HG03342 (cell line): ENCODE results near the gene DUSP22.

Source experiments
- ATAC-seq: cut with Tn5 transposase; IDR thresholded peaks from one replicate; pipeline ENCODE4 v1.9.1; 2021; ENCODE audit warnings: mild to moderate bottlenecking, moderate library complexity; ENCODE audit not compliant: unreplicated experiment

DUSP22 gene

DNA sequence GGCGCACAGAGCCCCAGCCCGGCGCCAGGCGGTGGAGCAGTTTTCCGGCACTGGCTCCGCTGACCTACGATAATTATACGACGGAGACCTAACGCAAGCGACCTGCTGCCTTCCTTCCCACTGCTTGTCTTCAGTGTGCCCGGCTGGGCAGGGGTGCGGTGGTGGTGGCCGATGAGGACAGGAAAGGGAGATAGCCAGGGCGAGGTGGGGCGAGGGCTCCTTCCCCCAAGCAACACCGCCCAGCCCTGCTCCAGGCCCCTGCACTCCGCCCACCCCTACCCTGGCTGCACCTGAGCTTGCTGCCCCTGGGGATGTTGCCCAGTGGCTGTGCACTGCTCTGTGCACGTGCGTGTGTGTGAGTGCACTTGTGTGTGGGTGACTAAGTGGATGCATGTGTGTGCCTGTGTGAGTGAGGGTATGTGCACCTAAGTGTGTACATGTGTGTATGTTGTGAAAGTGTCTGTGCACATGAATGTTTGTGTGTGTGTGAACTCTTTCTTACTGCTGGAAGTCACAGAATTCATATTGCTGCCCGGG is 56.6 kb downstream of the DUSP22 start:
- ATAC-seq, result no peak

DNA sequence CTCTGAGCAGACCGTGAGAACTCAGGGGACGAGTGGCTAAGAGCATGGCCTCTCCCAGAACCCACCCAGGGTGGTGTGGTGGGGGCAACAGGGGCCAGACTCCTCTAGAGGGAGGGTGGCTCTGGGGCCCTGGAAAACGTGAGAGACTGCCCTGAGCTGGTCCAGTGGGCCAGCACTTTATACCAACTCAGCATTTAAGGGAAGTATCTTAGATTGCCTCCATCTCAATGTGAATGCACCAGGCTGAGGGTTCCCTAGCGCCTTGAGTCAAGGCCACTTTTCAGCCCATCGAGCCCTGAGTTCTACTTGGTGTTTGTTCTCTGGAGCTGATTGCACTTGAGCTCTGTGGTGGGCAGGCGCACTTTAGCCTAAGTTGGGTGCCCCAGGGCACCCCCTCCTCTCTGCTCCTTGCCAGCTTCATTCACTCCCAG is 57.2 kb downstream of the DUSP22 start:
- ATAC-seq, result no peak

GRCh38 chr6:350371-350770 is 58.1 kb downstream of the DUSP22 start:
- no peak for ATAC-seq

GRCh38 chr6:351011-351866 is 59.0 kb downstream of the DUSP22 start:
- no peak for ATAC-seq

DNA sequence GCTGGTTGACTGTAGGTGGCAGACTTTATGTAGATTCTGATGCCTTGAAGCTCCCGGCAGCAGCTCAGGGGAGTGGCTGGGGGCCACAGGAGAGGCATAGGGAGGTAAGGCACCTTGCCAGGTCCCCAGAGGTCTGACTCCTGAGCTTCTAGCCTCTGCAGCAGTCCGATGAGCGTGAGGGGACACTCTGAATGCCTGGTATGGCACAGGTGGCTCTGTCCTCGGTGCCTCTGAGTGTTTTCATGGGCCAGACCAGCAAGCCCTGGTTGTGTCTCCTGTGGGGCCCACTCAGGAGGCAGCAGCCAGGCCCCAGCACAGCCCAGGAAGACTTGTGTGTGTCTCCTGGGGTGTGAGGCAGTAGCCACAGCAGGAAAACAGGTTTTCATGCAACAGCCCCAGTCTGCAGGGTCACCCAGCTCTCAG is 59.6 kb downstream of the DUSP22 start:
- no peak for ATAC-seq

DNA sequence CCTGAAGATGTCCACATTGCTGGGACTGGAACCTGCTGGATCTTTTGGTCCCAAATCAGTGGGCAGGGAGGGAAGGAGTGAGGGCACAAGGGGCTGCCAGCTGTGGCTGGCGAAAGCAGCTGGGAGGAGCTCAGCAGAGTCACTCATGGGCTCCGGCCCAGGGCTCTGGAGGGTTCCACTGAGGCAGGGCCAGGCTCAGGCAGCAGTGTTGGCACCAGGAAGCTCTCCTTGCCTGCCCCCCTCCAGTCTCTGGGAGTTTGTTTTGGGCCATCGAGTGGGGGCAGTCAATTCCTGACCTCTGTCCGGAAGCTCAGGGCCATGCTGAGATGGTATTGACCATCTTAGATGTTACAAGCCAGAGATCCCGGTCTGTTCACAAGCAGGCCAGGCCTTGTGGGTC is 60.2 kb downstream of the DUSP22 start:
- no peak for ATAC-seq

DNA sequence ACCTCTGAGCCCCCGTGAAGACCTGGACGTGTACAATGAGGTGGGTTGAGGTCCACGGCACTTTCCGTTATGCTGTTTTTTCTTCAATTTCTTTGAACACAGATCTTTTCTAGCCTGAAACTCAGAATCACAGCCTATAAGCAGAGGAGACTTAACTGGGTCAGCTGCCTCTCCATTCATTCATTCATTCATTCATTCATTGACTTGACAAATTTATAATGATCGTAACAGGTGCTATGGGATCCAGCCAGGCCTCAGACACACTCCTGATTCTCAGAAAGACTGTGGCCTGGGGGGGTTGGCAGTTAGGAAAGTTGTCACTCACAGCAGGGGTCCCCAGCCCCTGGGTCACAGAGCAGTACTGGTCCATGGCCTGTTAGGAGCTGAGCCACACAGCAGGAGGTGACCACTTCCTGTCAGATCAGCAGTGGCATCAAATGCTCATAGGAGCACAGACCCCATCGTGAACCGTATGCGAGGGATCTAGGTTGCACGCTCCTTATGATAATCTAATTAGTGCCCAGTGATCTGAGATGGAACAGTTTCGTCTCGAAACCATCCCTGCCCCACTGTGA is 60.7 kb downstream of the DUSP22 start:
- no peak for ATAC-seq

DNA sequence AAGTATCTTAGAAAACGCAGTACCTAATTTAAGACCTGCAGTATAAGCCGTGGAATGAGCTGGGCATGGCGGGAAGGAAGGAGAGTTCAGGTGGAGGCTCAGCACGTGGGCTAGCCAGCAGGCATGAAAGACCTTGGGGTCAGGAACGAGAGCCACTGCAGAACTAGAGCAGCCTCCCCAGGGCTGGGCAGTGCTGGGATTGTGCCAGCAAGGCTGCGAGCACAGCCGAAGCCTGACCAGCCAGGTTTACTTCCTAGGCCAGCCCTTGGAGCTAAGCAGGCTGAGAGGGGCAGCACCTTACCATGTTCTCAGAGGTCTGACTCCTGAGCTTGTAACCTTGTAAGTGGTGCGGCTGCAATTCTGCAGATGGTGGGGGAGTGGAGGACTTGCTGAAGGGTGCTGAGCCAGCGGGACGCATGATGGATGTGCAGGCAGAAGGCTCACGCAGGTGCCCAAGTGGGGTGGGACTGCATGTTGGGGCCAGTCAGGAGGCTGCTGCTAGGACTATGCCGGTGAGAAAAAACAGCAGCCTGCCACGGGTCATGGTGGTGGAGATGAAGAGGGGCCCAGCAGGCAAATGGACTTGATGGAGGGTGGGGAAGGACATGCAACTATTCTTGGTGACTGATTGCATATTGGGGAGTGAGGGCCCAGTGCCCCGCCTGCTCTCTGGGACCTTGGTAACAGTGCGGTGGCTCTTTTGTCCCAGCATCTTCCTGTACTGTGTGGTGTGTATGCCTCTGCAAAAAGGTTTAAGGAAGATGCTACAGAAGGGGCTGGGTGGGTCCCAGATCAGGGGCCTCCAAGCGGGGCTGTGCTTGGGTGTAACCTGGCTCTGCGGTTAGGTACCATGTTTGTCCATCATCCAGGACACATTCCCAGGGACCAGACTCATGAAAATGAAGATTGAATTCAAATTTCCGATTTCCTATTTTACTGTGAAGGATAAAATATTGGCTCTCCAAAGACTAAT is 61.6 kb downstream of the DUSP22 start:
- no peak for ATAC-seq

DNA sequence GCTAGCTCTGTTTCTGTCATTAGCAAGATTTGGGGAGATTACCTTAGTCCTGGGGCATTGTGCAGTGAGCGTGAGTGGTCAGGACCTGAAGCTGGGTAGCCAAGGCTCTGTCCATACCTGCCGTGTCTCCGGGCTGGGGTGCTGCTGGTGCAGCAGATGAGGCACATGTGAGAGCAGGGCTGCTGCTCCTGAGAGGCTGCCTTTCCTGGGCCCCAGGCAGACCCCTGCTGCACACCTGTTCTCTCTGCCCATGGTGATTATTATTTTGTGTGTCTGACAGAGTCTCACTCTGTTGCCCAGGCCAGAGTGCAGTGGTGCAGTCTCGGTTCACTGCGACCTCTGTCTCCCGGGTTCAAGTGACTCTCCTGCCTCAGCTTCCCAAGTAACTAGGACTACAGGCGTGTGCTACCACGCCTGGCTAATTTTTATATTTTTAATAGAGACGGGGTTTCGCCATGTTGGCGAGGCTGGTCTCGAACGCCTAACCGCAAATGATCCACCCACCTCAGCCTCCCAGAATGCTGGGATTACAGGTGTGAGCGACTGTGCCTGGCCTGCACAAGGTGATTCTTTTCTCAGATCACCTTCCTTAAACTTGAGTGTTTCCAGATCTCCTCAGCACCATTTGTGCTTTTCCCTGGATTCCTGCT is 62.5 kb downstream of the DUSP22 start:
- ATAC-seq, result no peak

DNA sequence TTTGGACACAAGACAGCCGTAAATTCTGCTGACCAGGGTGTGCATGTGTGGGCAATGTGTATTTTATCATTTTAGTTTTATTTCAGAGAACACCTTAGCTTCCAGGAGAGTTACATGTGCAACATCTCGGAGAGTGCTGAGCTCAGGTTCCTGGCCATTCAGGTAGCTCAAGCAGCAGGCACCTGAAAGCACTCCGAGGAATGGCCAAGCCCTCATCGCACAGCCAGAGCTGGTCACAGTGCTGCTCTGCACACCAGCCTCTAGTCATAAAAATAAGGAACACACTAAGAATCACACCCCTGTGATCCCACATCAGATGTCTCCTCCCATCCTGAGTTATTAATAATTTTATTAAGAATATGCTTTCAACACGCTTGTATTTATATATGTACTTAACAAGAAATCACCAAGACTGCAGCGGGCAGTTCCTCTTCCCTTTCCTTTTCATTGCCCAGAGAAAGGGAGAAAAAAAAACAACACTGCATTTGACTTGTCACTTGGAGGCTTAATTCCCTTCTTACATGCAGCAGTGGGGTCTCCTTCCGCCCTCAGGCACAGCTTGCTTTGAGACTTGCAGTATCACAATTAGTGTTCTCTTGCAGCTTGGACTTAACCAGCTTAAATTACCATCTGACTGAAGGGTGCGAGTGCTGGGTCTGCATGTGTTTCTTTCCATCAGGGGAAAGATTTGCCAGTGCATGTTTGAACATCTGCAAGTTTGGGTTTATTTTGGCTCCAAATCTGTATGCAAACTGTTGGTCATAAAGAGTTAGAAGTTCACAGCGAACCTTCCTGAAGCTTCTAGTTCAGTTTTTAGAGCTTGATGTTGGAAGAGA is 63.3 kb downstream of the DUSP22 start:
- no peak for ATAC-seq

DNA sequence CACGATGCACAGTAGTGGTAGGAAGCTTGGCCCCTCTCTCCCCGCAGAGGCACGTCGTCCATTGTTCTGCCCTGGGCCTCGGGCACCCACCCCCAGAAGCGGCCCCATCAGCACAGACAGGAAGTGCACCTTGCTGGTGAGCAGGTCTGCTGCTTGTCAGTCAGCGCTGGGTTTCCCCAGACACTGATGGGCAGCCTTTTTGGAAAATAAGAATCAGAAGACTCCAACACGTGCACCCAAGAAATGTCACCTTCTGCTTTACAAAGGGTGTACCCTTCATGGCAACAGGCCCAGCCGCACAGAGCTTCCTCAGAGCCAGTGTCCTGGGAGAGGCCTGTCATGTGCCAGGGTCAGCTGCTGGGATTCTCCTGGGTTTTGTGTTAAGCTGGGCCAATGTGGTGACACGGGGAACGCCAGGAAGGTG is 64.6 kb downstream of the DUSP22 start:
- ATAC-seq, result peak; percentile 44

DNA sequence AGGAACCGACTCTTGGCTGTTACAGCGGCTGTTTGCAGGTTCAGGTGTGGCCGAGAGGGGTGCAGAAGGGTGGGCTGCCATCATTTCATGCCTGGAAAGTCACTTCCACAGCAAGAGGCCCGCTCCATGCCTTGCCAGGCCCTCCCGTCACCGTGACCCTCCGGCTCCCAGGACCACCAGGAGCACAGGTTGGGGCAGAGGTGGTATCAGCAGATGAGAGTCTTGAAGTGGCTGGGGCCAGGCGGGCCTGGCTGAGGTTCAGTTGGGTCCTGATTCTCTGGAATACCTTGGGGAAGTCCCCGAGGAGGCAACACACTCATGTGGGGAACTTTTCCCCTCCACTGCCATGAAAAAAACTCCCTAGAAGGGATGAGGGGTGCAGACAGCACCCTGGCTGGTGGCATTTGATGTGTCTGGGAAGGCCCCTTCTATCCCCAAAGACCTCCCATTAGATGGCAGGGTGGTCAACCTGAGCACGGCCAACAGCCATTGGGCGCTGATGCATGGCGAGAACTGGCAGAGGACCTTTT is 65.0 kb downstream of the DUSP22 start:
- no peak for ATAC-seq

DNA sequence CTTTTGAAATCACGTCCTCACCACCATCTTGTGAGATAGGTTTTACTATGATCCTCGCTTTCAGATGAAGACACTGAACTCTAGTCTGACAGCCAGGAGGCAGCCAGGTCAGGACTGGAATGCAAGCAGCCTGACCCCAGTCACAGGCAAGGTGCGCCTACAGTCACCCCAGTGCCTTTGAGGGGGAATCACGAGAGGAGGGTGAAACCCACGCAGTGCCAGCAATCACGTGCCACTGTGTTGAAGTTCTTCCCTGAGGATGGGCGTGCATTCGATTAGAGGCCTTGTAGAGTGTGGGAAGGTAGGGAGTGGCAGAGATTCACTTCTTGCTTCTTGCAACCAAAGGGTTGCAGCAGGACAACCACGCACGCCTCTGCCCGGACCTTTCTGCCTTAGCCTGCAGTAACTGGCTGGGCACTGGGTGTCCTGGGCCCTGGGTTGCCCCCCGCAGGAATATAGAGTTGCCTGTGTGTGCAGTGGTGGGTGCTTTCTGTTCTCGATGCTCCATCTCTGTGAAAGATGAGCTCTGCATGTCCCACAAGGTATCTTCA is 65.6 kb downstream of the DUSP22 start:
- no peak for ATAC-seq

GRCh38 chr6:358432-358831 is 66.1 kb downstream of the DUSP22 start:
- ATAC-seq, result no peak

- no peak for ATAC-seq
These were observed 66.6 kb downstream of the DUSP22 start for GRCh38 chr6:358847-359246.

DNA sequence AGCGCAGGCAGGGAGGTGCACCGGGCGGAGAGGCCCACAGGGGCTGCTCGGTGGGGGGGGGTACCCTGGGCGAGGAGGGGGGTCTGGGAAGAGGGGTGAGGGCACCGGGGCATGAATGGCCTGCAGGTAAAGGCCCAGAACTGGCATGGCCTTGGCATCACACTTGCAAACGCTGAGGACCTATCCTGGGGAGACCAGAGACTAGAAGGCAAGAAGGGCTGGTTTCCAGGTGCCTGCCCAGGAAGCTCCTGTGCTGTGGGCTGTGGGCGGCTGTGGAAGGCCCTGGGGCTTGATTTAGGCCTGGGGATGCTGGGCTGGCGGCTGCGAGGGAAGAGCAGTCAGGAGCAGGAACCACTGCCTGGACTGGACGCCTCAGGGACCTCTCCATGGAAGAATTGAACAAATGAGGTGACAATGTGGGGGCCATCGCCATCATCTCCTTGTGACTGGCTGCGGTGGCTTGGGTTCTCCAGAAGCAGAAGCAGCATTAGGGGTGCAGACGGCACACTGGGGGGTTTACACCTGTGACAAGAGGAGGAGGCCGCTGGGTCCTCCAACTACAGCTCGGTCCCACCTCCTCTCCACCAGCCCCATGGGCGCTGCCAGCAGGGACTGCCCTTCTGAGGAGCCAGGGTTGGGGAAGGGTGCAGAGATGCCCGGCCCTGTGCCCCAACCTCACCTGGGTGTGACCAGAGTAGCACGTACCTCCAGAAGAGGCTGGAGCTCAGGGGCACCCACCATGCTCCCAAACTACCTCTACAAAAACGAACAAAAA is 67.2 kb downstream of the DUSP22 start:
- ATAC-seq, result no peak

DNA sequence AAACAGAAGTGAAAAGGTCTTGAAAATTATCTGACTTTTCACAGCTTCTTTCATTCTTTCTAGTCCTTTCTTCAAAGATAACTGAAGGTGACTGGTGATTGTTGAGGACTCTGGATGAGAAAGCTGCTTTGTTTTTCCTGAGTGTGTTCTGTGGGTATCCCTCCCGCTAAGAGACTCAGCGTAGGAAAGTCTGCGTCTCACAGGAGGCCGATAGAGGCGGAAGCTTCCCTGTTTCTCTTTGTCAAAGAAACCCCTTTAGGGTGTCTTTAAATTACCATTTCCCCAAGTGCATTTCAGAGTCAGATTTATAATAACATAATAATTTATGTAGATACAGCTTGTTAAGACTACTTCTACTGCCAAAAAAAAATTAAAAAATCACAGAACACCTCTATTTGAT is 68.1 kb downstream of the DUSP22 start:
- ATAC-seq, result no peak

DNA sequence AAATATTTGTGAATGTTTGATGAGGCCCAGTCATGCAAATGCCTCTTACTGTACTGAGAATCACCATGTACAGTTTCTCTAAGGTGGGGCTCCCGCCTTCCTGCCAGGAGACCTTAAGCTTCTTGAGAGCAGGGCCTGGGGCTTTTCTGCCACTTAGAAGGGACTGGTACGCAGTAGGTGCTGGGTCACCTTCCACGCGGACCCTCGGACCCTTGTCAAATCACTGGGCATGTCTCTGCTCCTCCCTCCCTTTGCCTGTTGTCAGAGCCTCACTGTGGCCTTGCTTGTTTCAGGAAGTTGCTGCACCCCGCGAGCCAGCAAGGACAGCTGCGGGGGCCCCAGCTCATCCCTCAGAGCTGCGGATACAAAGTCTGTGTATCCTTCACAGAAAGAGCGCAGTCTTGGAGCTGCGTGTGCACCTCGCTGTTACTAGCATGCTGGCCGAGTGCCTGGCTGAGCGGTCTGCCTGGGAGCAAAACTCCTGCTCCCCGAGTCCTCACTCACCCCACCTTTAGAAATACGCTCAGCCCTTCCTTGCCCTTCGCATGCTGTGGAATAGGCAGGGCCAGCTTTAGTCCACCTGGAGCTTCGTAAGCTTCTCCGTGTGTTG is 68.6 kb downstream of the DUSP22 start:
- ATAC-seq, result no peak
